GM04504 (cell line): ENCODE data around the gene BICC1.
"Not testable (repeated sequence)": the region's sequence is repeated elsewhere in the genome, so short reads cannot be mapped to it uniquely, and the experiment has no call there.

Experiments used
- DNase-seq: peaks from one replicate; pipeline ENCODE4 v3.0.0-alpha.2; 2012; ENCODE audit warnings: low read depth

Gene BICC1

GRCh38 chr10:58565271-58565670 is 52.6 kb downstream of the BICC1 start:
- no peak for DNase-seq

DNA sequence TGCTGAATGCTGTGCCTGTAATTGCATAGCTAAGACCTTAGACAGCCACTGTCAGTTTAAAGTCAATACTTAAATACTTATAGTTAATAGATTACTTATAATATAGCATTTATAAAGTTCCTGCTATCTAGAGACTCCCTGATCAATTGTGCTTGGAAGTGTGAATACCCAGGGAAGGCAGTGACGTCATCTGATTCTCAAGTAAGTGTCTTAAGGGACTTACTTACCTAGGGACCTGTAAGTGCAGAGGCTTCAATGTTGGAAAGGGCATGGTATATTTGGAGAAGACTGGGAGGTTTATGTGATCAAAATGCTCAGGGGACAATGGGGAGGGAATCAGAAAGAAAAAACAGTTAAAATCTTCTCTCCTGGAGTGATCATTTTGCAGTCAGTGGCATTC is 55.0 kb downstream of the BICC1 start:
- DNase-seq, result no peak

DNA sequence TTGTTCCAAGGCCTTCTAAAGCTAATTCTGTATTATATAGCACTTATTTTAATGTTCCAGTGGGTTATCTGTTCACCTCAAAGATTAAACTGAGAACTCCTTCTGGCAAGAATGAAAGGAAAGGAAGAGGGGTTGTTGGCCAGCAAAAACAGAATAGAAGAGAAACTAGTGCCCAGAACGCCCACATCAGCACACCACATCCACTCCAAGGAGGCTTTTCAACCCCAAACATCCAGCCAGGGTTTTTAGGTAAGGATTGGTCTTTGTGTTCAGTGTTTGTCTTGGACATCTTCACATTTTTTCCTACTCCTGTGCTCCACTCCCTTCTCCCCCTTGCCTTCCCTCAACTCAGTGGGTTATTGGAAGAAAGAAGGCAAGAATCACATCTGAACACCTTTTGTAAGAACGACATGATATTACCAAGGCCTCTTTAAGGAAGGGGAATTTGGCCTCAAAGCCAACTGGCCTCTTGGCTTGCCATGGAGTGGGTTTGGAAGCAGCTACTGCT is 55.8 kb downstream of the BICC1 start:
- DNase-seq, result no peak

DNA sequence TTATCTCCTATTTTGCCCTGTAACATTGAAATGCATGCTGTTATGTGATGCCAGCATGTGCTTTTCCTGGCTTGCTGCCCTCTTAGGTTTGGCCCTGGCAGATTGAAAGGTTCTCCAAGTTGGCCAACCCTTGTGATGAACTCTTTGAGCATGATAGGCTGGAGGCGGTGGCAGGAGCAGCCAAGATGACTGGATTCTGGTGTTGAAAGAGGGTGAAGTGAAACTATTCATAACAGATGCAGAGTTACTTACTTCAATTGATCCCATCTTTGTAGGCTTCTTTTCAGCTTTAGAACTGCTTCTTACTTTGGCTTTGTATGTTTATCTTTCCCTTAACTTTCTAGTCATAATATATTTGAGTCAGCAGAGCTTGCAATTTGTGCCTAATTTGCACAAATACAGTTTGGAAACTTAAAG is 57.6 kb downstream of the BICC1 start:
- DNase-seq, result no peak

DNA sequence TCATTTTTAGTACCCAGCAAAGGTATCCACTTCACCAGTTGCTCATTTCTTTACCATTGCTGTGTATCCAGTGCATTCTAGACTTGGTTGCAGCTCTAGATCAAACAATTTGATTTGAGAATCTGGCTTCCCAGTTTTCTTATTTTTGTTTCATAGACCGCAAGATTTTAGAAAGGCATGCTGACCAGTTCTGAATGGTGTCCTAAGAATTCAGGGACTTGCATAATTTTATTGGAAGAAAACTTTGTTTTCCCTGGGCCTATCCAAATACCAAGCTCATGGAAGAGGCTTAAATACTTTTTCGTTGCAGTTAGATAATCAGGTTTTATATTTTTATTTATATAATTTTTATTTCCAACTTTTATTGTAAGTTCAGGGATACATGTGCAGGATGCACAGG is 58.3 kb downstream of the BICC1 start:
- DNase-seq, result no peak

DNA sequence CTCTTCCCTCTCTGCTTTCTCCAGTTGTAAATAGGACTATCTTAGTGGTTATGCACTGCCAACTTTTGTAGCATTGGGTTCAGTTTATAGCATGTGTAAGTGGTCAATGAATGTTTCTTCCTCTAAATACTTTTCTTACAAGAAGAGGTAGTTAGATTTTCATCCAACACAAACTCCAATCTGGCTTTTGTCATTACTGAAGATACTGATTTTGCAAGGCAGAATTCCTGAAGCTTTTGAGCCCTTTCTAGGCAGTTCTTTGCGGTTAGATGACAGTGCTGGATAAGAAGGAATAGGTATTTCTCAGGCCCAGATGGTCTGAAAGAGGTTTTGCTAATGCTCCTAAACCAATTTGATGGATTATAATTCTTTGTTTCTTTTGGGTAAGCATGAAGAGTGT is 60.5 kb downstream of the BICC1 start:
- DNase-seq, result no peak

DNA sequence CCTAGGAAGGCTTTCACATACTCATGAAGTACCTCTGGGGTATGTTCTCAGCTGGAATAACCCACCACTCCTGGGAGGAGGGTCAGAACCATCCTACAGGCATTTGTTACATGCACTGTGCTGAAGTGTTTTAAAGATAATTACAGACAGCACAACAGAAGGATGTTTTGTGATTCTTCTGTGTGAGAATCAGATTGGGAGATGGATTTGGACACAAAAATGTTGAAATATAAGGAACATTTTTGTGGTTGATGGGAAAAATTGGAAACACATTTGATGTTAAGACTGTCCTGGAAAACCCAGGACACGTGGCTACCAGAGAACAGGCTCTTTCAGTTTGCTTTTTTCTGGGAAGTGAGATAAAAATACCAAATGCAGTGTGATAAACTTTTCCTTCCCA is 61.4 kb downstream of the BICC1 start:
- DNase-seq, result peak; percentile 52

GRCh38 chr10:58575491-58575890 is 62.8 kb downstream of the BICC1 start:
- DNase-seq, result no peak

DNA sequence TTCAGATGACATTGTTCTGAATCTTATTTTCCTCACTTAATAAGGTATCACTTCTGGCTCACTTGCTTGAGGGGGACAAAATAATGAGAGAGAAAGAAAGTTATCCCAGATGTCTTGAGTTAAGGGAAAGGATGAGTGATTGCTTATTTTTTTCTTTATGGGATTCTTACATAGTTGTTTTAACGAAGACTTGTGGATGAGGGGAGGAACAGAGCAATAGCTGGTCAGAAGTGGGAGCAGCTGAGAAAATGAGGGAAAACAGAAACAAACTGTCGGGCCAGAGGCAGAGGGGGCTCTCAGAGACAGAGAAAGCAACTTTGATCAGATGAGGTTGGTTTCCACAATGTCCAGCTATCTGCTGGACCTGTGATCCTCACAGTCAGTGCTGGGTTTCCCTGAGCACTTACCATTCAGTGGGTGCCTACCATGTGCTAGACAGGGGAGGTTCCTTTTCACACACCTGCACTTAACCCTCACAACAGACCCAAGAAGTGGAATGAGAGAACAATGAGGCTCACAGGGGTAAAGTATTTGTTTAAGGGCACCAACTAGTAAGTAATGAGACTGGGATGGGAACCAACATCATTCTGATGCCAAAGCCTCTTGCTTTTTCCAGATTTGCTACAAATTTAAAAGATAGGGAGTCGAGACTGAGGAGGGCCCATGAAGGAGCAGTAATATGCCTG is 64.2 kb downstream of the BICC1 start:
- no peak for DNase-seq

- DNase-seq, result peak; percentile 50
Observed at GRCh38 chr10:58577437-58577777, 64.7 kb downstream of the BICC1 start.

DNA sequence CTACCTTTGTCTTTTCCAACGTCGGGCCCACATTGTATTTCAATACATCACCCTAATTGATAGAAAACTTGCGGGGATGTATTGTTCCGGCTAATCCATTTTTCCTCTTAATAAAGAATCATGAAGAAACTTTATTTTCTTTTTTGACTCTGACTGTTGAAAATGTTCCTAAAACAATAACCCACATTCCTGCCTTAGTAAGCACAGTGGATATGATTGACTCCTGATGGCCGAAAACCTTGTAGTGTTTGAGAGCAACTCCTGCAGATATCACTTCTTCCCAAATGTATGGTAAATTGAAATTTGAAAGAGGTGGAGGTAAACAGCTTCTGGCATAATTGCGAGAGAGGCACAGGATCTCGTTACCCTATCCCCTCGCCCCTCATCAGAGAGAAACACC is 65.7 kb downstream of the BICC1 start:
- no peak for DNase-seq

DNA sequence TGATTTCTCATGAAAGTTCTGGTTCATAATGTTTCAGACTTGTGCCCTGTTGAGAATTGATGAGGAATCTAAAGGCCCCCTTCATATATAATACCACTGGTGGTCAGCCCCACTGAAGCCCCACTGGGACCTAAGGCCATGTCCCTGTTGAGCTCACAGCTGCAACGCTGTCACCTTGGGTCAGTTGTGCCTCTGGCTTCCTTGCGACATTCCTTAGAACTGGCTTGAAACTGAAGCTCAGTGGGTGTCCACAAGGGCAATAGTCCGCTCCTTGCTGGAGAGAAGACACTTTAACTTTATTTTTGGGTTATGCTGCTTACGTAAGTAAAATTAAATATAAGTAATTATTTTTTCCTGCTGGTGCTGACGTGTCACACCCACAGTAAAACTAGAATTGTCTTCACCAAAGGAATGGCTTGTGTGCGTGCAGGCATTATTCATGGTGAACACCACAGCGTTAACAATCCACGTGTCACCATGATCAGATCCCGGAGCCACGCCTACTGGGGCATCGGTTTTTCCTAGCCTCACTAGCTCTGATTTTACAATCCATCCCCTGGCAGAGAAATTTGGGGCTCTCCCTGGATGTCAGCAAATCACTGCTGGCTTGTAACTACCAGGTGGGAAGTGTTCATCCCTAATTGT is 66.5 kb downstream of the BICC1 start:
- DNase-seq, result peak; percentile 47

DNA sequence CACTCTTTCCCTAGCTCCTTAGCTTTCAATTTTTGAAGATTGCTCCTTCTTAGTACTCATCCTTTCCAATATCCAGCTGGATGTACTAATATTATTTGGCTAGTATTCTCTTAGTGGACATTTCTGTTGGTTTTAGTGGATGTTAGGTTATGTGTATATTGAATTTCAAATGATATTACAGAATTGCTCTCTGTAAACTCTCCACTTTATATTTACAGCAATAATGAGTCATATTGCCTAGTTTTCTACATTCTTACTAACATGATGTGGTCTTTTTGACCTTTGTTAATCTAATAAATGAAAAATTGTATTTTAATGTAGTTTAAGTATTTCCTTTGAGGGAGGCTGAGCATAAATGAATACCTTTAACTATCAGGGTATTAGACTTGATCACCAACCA is 69.4 kb downstream of the BICC1 start:
- DNase-seq, result no peak

- DNase-seq, result no peak
Observed at GRCh38 chr10:58585435-58585834, 72.8 kb downstream of the BICC1 start.

GRCh38 chr10:58586282-58587245 is 73.9 kb downstream of the BICC1 start:
- no peak for DNase-seq

- no peak for DNase-seq
Observed at GRCh38 chr10:58587676-58588075, 75.0 kb downstream of the BICC1 start.

DNA sequence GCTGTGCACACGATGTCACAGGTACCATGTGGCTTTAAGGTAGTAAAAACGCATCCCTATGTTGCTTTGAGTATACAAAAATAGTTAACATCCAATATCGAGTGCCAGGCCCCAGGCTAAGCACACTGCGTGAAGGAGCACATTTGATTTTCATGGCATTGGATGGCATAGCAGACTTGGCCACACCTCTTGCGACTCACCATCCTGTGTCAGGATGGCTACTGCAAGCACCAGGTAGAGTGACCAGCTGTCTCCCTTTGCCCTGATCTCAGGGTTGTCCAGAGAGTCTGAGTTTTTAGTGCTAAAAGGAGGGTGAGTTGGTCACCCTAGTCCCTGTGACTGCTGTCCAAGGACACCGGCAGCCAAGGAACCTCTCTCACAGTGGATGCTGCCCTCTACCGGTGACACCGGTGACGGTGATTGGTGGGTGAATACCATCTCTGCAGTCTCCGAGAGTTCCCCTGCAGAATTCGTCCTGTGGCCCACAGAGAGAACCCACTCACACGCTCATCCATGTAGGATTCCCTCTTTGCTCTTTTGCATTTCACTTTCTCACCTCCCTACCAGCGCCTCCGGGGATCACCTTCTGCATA is 76.1 kb downstream of the BICC1 start:
- no peak for DNase-seq

DNA sequence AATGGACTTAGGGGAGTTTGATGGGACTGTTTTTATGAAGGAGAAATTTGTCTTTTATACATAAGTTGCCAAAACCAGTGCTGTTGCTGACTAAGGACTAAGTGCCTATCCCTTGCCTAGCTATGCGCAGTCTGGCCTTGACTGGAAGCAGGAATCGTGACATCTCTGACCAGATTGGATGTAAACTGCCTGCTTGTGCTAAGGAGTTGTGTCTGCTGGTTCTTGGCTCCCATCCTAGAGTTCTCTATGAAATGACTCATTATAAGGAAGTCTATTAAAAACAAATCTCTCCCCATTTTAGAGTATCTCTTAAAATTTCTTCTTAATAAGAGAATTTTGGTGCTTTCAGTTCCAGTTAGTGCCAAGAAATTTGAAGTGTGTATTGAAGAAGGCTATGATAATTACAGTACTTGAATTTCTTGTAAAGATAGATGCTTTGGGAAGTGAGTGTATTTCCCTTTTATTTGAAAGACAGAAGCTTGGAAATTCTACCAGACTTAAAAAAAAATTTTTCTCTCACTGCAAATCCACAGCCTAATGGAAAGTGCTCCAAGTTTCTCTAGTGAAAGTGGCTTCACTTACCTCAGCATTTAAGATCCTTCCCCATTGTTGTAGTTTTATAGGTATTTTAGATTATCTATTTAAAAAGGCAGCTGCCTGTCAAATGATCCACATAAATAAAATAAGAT is 77.6 kb downstream of the BICC1 start:
- DNase-seq, result peak; percentile 93

GRCh38 chr10:58590924-58591323 is 78.3 kb downstream of the BICC1 start:
- DNase-seq, result no peak

DNA sequence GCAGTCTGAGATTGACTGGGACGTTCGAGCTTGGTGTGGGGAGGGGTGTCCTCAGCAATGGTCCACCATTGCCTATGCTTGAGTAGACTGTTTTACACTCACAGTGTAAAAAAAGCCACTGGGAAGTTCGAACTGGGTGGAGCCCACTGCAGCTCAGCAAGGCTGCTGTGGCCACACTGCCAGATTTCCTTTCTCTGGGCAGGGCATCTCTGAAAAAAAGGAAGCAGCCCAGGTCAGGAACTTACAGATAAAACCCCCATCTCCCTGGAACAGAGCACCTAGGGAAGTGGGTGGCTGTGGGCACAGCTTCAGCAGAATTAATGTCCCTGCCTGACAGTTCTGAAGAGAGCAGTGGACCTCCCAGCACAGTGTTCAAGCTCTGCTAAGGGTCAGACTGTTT is 80.3 kb downstream of the BICC1 start:
- no peak for DNase-seq

- DNase-seq, result not testable (repeated sequence)
Observed at GRCh38 chr10:58597211-58597610, 84.5 kb downstream of the BICC1 start.
